Hepatocyte (in vitro differentiated cells): ENCODE results near the gene CTBP1.

ENCODE experiments used
- CTCF ChIP-seq: fragments of 200-600 bp; sonication (generic); IDR thresholded peaks from 2 replicates; pipeline ENCODE4 v1.5.1; 2016; ENCODE audit warnings: antibody characterized with exemption, mild to moderate bottlenecking; ENCODE audit not compliant: poor library complexity
- EZH2 ChIP-seq: fragments of 200-600 bp; sonication (generic); IDR thresholded peaks from 2 replicates; pipeline ENCODE4 v1.6.1; 2016; ENCODE audit warnings: antibody characterized with exemption, mild to moderate bottlenecking, borderline replicate concordance

GRCh38 chr4:1201851-1202525, 46.9 kb downstream of the CTBP1 start:
- TF ChIP-seq EZH2 = no peak
- no peak for TF ChIP-seq CTCF
